Measurements from ENCODE around the gene FTO. TPM values are rescaled to one million over a fixed set of nuclear protein-coding genes. Genes with fewer than 3 reads are reported as not detected.

Gene FTO
- total and polyA plus RNA-seq, 2 of the 8 experiments (the other 6 are each of a cell fraction or from before 2014, with no cell fraction given): 34.5 to 59.8 TPM

DNA sequence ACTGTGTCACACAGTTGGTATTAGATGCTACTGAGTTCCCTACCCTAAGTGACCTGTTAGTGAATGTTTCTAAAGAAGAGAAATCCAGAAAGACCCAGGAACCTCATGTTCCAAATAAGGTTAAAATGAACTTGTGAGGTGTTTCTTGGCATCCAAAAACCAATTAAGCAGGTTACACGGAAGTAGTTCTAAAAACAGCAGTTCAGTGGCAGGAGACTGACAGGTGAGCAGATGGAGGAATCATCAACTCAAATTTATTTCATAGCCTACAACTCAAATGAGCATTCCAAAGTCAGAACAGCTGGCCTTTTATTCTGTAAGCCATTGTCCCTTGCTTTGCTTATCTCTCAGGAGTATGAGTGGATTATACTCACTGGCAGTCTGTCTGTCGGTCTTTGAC is 394.3 kb downstream of the FTO start:
- Histone ChIP-seq H3K56ac (replicated peaks; ENCODE audit: insufficient read length, low read depth, low read length) (no peak overlapping the region), H4K8ac (ENCODE audit: extremely low read depth, insufficient read depth, low read length) (no peak overlapping the region), H2AFZ (ENCODE audit: low read length) (no peak overlapping the region), H3K27me3 (replicated peaks in 1 of 4; ENCODE audit: control insufficient read depth in 3 of 4, extremely low read depth in 1 of 4, insufficient read depth in 3 of 4, low read length in 3 of 4) (no peaks in the 10 kb centered on the region), H3K4me3 (ENCODE audit: extremely low read depth in 1 of 4, insufficient read depth in 2 of 4, low read depth in 3 of 4, low read length in 4 of 4) (no peak overlapping the region), H3K9ac (replicated peaks in 1 of 4; ENCODE audit: extremely low read depth in 1 of 4, low read depth in 3 of 4, low read length in 3 of 4) (no peak overlapping the region), H3K4ac (replicated peaks; ENCODE audit: insufficient read length, low read depth, low read length) (no peak overlapping the region), H3K14ac (ENCODE audit: insufficient read length) (no peak overlapping the region), H2BK12ac (ENCODE audit: low read depth, low read length) (no peak overlapping the region), H3K4me2 (ENCODE audit: insufficient read depth in 1 of 2, low read depth in 2 of 2, low read length in 2 of 2) (no peak overlapping the region), H2BK15ac (ENCODE audit: low read length) (no peak overlapping the region), H3K23me2 (ENCODE audit: low read depth, low read length) (no peaks in the 10 kb centered on the region), H3K4me1 (replicated peaks in 1 of 4; ENCODE audit: control insufficient read depth in 3 of 4, insufficient read depth in 4 of 4, low read length in 3 of 4) (no peaks in the 10 kb centered on the region), H3K18ac (ENCODE audit: extremely low read depth, low read length) (no peak overlapping the region), H3K9me3 (ENCODE audit: insufficient read depth in 2 of 2, low read depth in 1 of 2, low read length in 1 of 2) (no peaks in the 10 kb centered on the region), H3K27ac (ENCODE audit: low read depth, low read length) (no peak overlapping the region), H2AK5ac (ENCODE audit: low read depth, low read length) (no peak overlapping the region), H3K23ac (ENCODE audit: insufficient read length) (no peak overlapping the region), H2BK20ac (ENCODE audit: low read length) (no peak overlapping the region), H3K79me2 (ENCODE audit: control insufficient read depth in 1 of 2, insufficient read depth in 2 of 2, low read length in 2 of 2) (no peaks in the 10 kb centered on the region), H2BK5ac (ENCODE audit: low read depth, low read length) (no peak overlapping the region), H2BK120ac (replicated peaks; ENCODE audit: low read depth, low read length) (no peak overlapping the region), H3K36me3 (ENCODE audit: control insufficient read depth in 2 of 4, insufficient read depth in 4 of 4, low read length in 3 of 4) (no peaks in the 10 kb centered on the region), H4K91ac (replicated peaks; ENCODE audit: insufficient read length, low read length) (no peak overlapping the region), H4K5ac (ENCODE audit: insufficient read length, low read depth, low read length) (no peak overlapping the region), H4K20me1 (replicated peaks in 1 of 2; ENCODE audit: control insufficient read depth in 1 of 2, insufficient read depth in 2 of 2, low read length in 2 of 2) (no peaks in the 10 kb centered on the region), H3K79me1 (ENCODE audit: low read depth, low read length) (no peaks in the 10 kb centered on the region)
- POLR2A ChIA-PET (ENCODE audit: partially characterized antibody): no interaction called here
- CTCF ChIA-PET (ENCODE audit: partially characterized antibody): no interaction called here
- DNase-seq (ENCODE audit: low read depth in 1 of 2, low spot score in 2 of 2) (no peak), FAIRE-seq (no peak)
- WGBS, 2 experiments (ENCODE audit: extremely low coverage in 1 of 2, insufficient coverage in 1 of 2, insufficient read length in 1 of 2, insufficient replicate concordance in 2 of 2, low coverage in 1 of 2, low lambda C conversion rate in 2 of 2, missing lambda C conversion rate in 1 of 2): 88% methylated on average over 2 of the region's 2 CpGs; no CpG with 5 or more reads in 1 of the 2 experiments
- no peak for TF ChIP-seq TAF1 (IDR thresholded peaks at IDR 0.05; ENCODE audit: low read depth, low read length)

Data from H1 (cell line).